SK-N-SH (cell line): ENCODE results near the gene NR2C2AP. TPM values are rescaled to one million over a fixed set of nuclear protein-coding genes. Genes with fewer than 3 reads are reported as not detected.

Experiments used
- CTCF ChIA-PET: fragments of 300-600, 350-600 bp; formaldehyde crosslinking; extraction: SDS; loops from one replicate; lab custom pipeline; 2021; lab: Yijun Ruan, JAX
- POLR2A ChIA-PET: fragments of 350-600 bp; sonication (Branson Sonifier 250); formaldehyde crosslinking; extraction: SDS; loops from one replicate; lab custom pipeline; 2020; ENCODE audit warnings: antibody characterized with exemption, inconsistent platforms; lab: Yijun Ruan, JAX
- DNase-seq: peaks from one replicate; pipeline ENCODE4 v3.0.0; 2012
- H2AFZ ChIP-seq: fragments of 200-600 bp; sonication (generic); 2 replicates; pipeline ENCODE4 v1.8.1; 2016; ENCODE audit warnings: antibody characterized with exemption, mild to moderate bottlenecking, low read depth
- H3F3A ChIP-seq: fragments of 200-600 bp; sonication (generic); replicated peaks from 2 replicates; pipeline ENCODE3; 2016; ENCODE audit warnings: antibody characterized with exemption, mild to moderate bottlenecking; ENCODE audit not compliant: insufficient read depth
- H3K27ac ChIP-seq, 2 experiments: fragments of 200-500 bp in 1 of 2; fragments of 200-600 bp in 1 of 2; sonication (Bioruptor generic) in 1 of 2; sonication (generic), shearing (Covaris generic) in 1 of 2; 2 replicates each; pipeline versions ENCODE4 v1.5.1 to v1.6.1; 2014 to 2016; ENCODE audit warnings: low read depth in 2 of 2, inconsistent platforms in 1 of 2, low read length in 1 of 2, mild to moderate bottlenecking in 1 of 2, mixed read lengths in 1 of 2
- H3K27me3 ChIP-seq: fragments of 200-600 bp; sonication (generic), shearing (Covaris generic); 2 replicates; pipeline ENCODE4 v1.6.1; 2016; ENCODE audit warnings: mixed run types; ENCODE audit not compliant: insufficient read depth
- H3K36me3 ChIP-seq, 2 experiments: fragments of 200-500 bp in 1 of 2; fragments of 200-600 bp in 1 of 2; sonication (Bioruptor generic) in 1 of 2; sonication (generic) in 1 of 2; replicated peaks in 1 of 2; 2 replicates each; pipeline versions ENCODE3 to v1.5.1; 2014 to 2016; ENCODE audit warnings: low read length in 1 of 2, mild to moderate bottlenecking in 1 of 2; ENCODE audit not compliant: insufficient read depth in 2 of 2, control insufficient read depth in 1 of 2
- H3K4me1 ChIP-seq, 2 experiments: fragments of 200-500 bp in 1 of 2; fragments of 200-600 bp in 1 of 2; sonication (Bioruptor generic) in 1 of 2; sonication (generic), shearing (Covaris generic) in 1 of 2; 2 replicates each; pipeline versions ENCODE4 v1.5.1 to v1.6.1; 2014 to 2016; ENCODE audit warnings: low read depth in 1 of 2, low read length in 1 of 2, mixed run types in 1 of 2; ENCODE audit not compliant: insufficient read depth in 2 of 2, control insufficient read depth in 1 of 2
- H3K4me2 ChIP-seq: fragments of 200-600 bp; sonication (generic), shearing (Covaris generic); 2 replicates; pipeline ENCODE4 v1.6.1; 2017; ENCODE audit warnings: mixed run types
- H3K4me3 ChIP-seq, 2 experiments: fragments of 200-500 bp in 1 of 2; fragments of 200-600 bp in 1 of 2; sonication (Bioruptor generic) in 1 of 2; sonication (generic), shearing (Covaris generic) in 1 of 2; 2 replicates each; pipeline versions ENCODE4 v1.5.1 to v1.8.1; 2014 to 2016; ENCODE audit warnings: low read depth in 2 of 2, inconsistent platforms in 1 of 2, low read length in 1 of 2, mild to moderate bottlenecking in 1 of 2, mixed read lengths in 1 of 2, moderate library complexity in 1 of 2
- H3K79me2 ChIP-seq: fragments of 200-600 bp; sonication (generic); 2 replicates; pipeline ENCODE4 v1.8.1; 2017; ENCODE audit warnings: mild to moderate bottlenecking; ENCODE audit not compliant: insufficient read depth
- H3K9ac ChIP-seq: fragments of 200-600 bp; sonication (generic); 2 replicates; pipeline ENCODE4 v1.6.1; 2017; ENCODE audit warnings: mixed run types
- H3K9me2 ChIP-seq: fragments of 200-600 bp; sonication (generic); 2 replicates; pipeline ENCODE4 v1.6.1; 2017; ENCODE audit warnings: mixed run types
- H3K9me3 ChIP-seq: fragments of 200-600 bp; sonication (generic); 2 replicates; pipeline ENCODE4 v1.6.1; 2017; ENCODE audit warnings: mixed run types, mild to moderate bottlenecking, moderate library complexity
- H4K20me1 ChIP-seq: fragments of 200-600 bp; sonication (generic); 2 replicates; pipeline ENCODE4 v1.6.1; 2017; ENCODE audit warnings: mild to moderate bottlenecking, mixed run types; ENCODE audit not compliant: insufficient read depth
- CHD2 ChIP-seq: fragments of 150-350 bp; IDR thresholded peaks from 2 replicates; pipeline ENCODE4 v1.6.1; 2018; ENCODE audit warnings: low read length; ENCODE audit not compliant: partially characterized antibody
- CTCF ChIP-seq: fragments of 200-600 bp; sonication (generic); IDR thresholded peaks from 2 replicates; pipeline ENCODE4 v1.6.1; 2017; ENCODE audit warnings: antibody characterized with exemption, mild to moderate bottlenecking, moderate library complexity
- MAX ChIP-seq: IDR thresholded peaks from 2 replicates; pipeline ENCODE4 v1.4.0; 2012; ENCODE audit warnings: low read depth
- MXI1 ChIP-seq: IDR thresholded peaks from 2 replicates; pipeline ENCODE4 v1.6.1; 2012; ENCODE audit warnings: mild to moderate bottlenecking, low read depth, low read length, improper control_type of control experiment
- NRF1 ChIP-seq: IDR thresholded peaks from 2 replicates; pipeline ENCODE4 v1.6.1; 2012; ENCODE audit warnings: low read depth, mild to moderate bottlenecking, low read length
- RAD21 ChIP-seq: IDR thresholded peaks from 2 replicates; pipeline ENCODE4 v1.6.1; 2012; ENCODE audit warnings: mild to moderate bottlenecking, low read length
- RCOR1 ChIP-seq: fragments of 150-350 bp; IDR thresholded peaks from 2 replicates; pipeline ENCODE4 v1.6.1; 2017; ENCODE audit warnings: antibody characterized with exemption, low read length
- USF2 ChIP-seq: fragments of 150-350 bp; IDR thresholded peaks from 2 replicates; pipeline ENCODE4 v1.6.1; 2017; ENCODE audit warnings: antibody characterized with exemption, low read length, low read depth, borderline replicate concordance
- YY1 ChIP-seq: IDR thresholded peaks from 2 replicates; pipeline ENCODE4 v1.4.0; 2012; ENCODE audit warnings: low read depth, mild to moderate bottlenecking
- ZBTB33 ChIP-seq: IDR thresholded peaks from 2 replicates; pipeline ENCODE4 v1.4.0; 2012; ENCODE audit warnings: low read depth, borderline replicate concordance
- WGBS: methylation state at CpG from one replicate; pipeline ENCODE4 v1.1.6; 2017; ENCODE audit warnings: low lambda C conversion rate; 5-methylcytosine and 5-hydroxymethylcytosine counted together
- polyA plus RNA-seq, 3 experiments: library from polyadenylated mRNA; depleted of rRNA; stranded (reverse); fragments of >200 nt; gene quantifications; 2 replicates each; pipeline ENCODE4 v1.2.3, GENCODE V29; 2012

Gene NR2C2AP
- polyA plus RNA-seq, 1 of the 3 experiments (the other 2 are of a cell fraction): 21.9 TPM

- ChIA-PET CTCF (interaction anchor here (1.3 kb wide), 1 partner anchor 10 kb away, joined by 3 read pairs; no protein-coding TSS in a partner anchor), POLR2A (no interaction called here)
- Histone ChIP-seq H3K4me1 (no peaks in the 10 kb centered on the region), H2AFZ (no peak overlapping the region), H3K4me3 (no peak overlapping the region), H3K36me3 (no peaks in the 10 kb centered on the region), H3F3A (no peaks in the 10 kb centered on the region), H3K9ac (no peak overlapping the region), H3K4me2 (no peak overlapping the region)
- WGBS: 68% methylated on average over 6 of the region's 21 CpGs
- TF ChIP-seq RCOR1: no peak
- no peak for TF ChIP-seq NRF1
- TF ChIP-seq MAX: no peak
- TF ChIP-seq CHD2: no peak
- TF ChIP-seq, all 33 proteins: peak for 0
- Histone ChIP-seq H3K9me3 (no peaks in the 10 kb centered on the region), H3K9me2 (no peaks in the 10 kb centered on the region), H3K79me2 (no peaks in the 10 kb centered on the region), H4K20me1 (no peaks in the 10 kb centered on the region), H3K27ac (no peak overlapping the region), H3K27me3 (no peaks in the 10 kb centered on the region)
- no peak for DNase-seq
Measured at GRCh38 chr19:19218911-19219310, 15.7 kb upstream of the NR2C2AP start.

- no peak overlapping the region for H2AFZ ChIP-seq
- TF ChIP-seq YY1 (no peak), MXI1 (no peak), USF2 (no peak), CTCF (peak; percentile 41), RAD21 (0 out of 2 replicates have a peak, but pooled peaks have one; percentile 7), ZBTB33 (no peak), NRF1 (no peak)
- no peaks in the 10 kb centered on the region for H3K9me3 ChIP-seq
- no peak overlapping the region for H3K9ac ChIP-seq
- no peaks in the 10 kb centered on the region for H4K20me1 ChIP-seq
- DNase-seq: peak; percentile 66
- no peaks in the 10 kb centered on the region for H3K36me3 ChIP-seq
- 55% methylated on average over 4 of the region's 4 CpGs for WGBS
- no peak overlapping the region for H3K4me3 ChIP-seq
- ChIA-PET POLR2A (no interaction called here), CTCF (interaction anchor here (1.3 to 1.4 kb wide), 3 partner anchors 10 to 12 kb away, joined by 3 to 4 read pairs (median 4); no protein-coding TSS in a partner anchor)
- H3F3A ChIP-seq: no peaks in the 10 kb centered on the region
- H3K4me2 ChIP-seq: no peak overlapping the region
- no peak overlapping the region for H3K27ac ChIP-seq
- no peaks in the 10 kb centered on the region for H3K27me3 ChIP-seq
- H3K4me1 ChIP-seq: peaks cover 0 to 4% of the 10 kb centered on the region in 2 experiments; a peak in 1 of 4 replicates
- no peaks in the 10 kb centered on the region for H3K79me2 ChIP-seq
- no peaks in the 10 kb centered on the region for H3K9me2 ChIP-seq
Measured at GRCh38 chr19:19217099-19217498, 13.9 kb upstream of the NR2C2AP start.
